CD4-positive, alpha-beta T cell treated with Interleukin-1 beta for 1 hour (primary cell): ENCODE results near the gene MCAM.

Experiments used
- DNase-seq, 2 donors: peaks; one replicate each; pipeline ENCODE4 v3.0.0-alpha.2; 2020 to 2022

The MCAM gene

GRCh38 chr11:119329320-119329719 is 12.4 kb upstream of the MCAM start:
- no peak for DNase-seq

- DNase-seq: no peak
Measured at GRCh38 chr11:119324189-119324588, 7.3 kb upstream of the MCAM start.

- peak; percentile 62 to 78 for DNase-seq
Measured at GRCh38 chr11:119323532-119324033, 6.7 kb upstream of the MCAM start.

- no peak for DNase-seq
Measured at GRCh38 chr11:119322921-119323531, 6.1 kb upstream of the MCAM start.

GRCh38 chr11:119322360-119322739 is 5.4 kb upstream of the MCAM start:
- no peak for DNase-seq

GRCh38 chr11:119320776-119321524 is 4.0 kb upstream of the MCAM start:
- DNase-seq: peak; percentile 36 to 51

GRCh38 chr11:119320240-119320775 is 3.4 kb upstream of the MCAM start:
- no peak for DNase-seq

GRCh38 chr11:119319700-119320239 is 2.8 kb upstream of the MCAM start:
- DNase-seq: no peak

GRCh38 chr11:119319136-119319699 is 2.3 kb upstream of the MCAM start:
- DNase-seq: no peak

- peak; percentile 37 to 51 for DNase-seq
Measured at GRCh38 chr11:119318240-119319135, 1.6 kb upstream of the MCAM start.

GRCh38 chr11:119317592-119318239 is 786 bp upstream of the MCAM start:
- no peak for DNase-seq

- DNase-seq: no peak
Measured at GRCh38 chr11:119316016-119316728, 758 bp downstream of the MCAM start.

GRCh38 chr11:119315131-119316015 is 1.6 kb downstream of the MCAM start:
- DNase-seq: peak; percentile 45 to 51

GRCh38 chr11:119314726-119315125 is 2.2 kb downstream of the MCAM start:
- DNase-seq: no peak

GRCh38 chr11:119310682-119311052 is 6.3 kb downstream of the MCAM start:
- DNase-seq: no peak

GRCh38 chr11:119309953-119310681 is 6.8 kb downstream of the MCAM start:
- no peak for DNase-seq

GRCh38 chr11:119309411-119309810 is 7.5 kb downstream of the MCAM start:
- DNase-seq: no peak

GRCh38 chr11:119307974-119308373 is 9.0 kb downstream of the MCAM start:
- DNase-seq: no peak

- DNase-seq: no peak
Measured at GRCh38 chr11:119307219-119307618, 9.7 kb downstream of the MCAM start.
